Esophagus muscularis mucosa (tissue), 4 donors: ENCODE data around the gene KRT80. TPM values are rescaled to one million over a fixed set of nuclear protein-coding genes. Genes with fewer than 3 reads are reported as not detected.

Experiments
- DNase-seq: peaks from one replicate; pipeline ENCODE4 v3.0.0-alpha.2; 2017; ENCODE audit errors: extremely low spot score
- H3K27ac ChIP-seq, 4 donors: fragments of 200-600 bp; sonication (generic); replicated peaks in 1 of 4; 1 replicate in 3 of 4; 2 replicates in 1 of 4; pipeline ENCODE4 v1.5.1; 2016 to 2019; ENCODE audit warnings: mild to moderate bottlenecking in 1 of 4
- H3K27me3 ChIP-seq, 4 donors: fragments of 200-600 bp; sonication (generic); one replicate each; pipeline versions ENCODE4 v1.5.1 to v1.6.0; 2016 to 2019
- H3K36me3 ChIP-seq, 4 donors: fragments of 200-600 bp; sonication (generic); one replicate each; pipeline ENCODE4 v1.5.1; 2016 to 2019
- H3K4me1 ChIP-seq, 4 donors: fragments of 200-600 bp; sonication (generic); one replicate each; pipeline ENCODE4 v1.5.1; 2016 to 2019
- H3K4me3 ChIP-seq, 4 donors: fragments of 200-600 bp; sonication (generic); 1 replicate in 2 of 4; 2 replicates in 2 of 4; pipeline ENCODE4 v1.5.1; 2016 to 2019; ENCODE audit warnings: mild to moderate bottlenecking in 4 of 4, moderate library complexity in 1 of 4
- H3K9me3 ChIP-seq, 4 donors: fragments of 200-600 bp; sonication (generic); 1 replicate in 3 of 4; 2 replicates in 1 of 4; pipeline ENCODE4 v1.5.1; 2016 to 2019
- EP300 ChIP-seq: sonication (generic); formaldehyde crosslinking; IDR thresholded peaks from one replicate; pipeline ENCODE4 v1.6.1; 2017; ENCODE audit warnings: antibody characterized with exemption
- POLR2A ChIP-seq: fragments of 450-650 bp; IDR thresholded peaks from one replicate; pipeline ENCODE4 v1.6.1; 2017; ENCODE audit warnings: antibody characterized with exemption, moderate library complexity, mild to moderate bottlenecking, low read depth
- POLR2AphosphoS5 ChIP-seq, 2 donors: sonication (generic); formaldehyde crosslinking; IDR thresholded peaks; one replicate each; pipeline ENCODE4 v1.6.1; 2017; ENCODE audit warnings: antibody characterized with exemption in 2 of 2
- WGBS: methylation state at CpG from one replicate; pipeline ENCODE4 v1.1.5; 2018; 5-methylcytosine and 5-hydroxymethylcytosine counted together
- intact Hi-C: fragments of 100-400 bp; cut with DNase I; formaldehyde crosslinking; loops from one replicate; pipeline ENCODE4 v1.15.1; 2023
- total RNA-seq, 4 donors: library from RNA; depleted of rRNA; stranded (reverse); fragments of >200 nt; gene quantifications; one replicate each; pipeline versions ENCODE4 v1.1.0 to v1.2.1, GENCODE V29; 2016
- TF ChIP-seq, protein P1 (sequence below), 3 experiments: fragments of 200-600 bp in 2 of 3; fragments of 450-650 bp in 1 of 3; sonication (generic) in 2 of 3; IDR thresholded peaks; one replicate each; pipeline ENCODE4 v1.5.1; 2017 to 2019; ENCODE audit warnings: antibody characterized with exemption in 3 of 3, mild to moderate bottlenecking in 2 of 3, moderate library complexity in 1 of 3

KRT80 gene
- total RNA-seq, 4 donors from 2014 or later, result 0.11 TPM; not detected in 3

DNA sequence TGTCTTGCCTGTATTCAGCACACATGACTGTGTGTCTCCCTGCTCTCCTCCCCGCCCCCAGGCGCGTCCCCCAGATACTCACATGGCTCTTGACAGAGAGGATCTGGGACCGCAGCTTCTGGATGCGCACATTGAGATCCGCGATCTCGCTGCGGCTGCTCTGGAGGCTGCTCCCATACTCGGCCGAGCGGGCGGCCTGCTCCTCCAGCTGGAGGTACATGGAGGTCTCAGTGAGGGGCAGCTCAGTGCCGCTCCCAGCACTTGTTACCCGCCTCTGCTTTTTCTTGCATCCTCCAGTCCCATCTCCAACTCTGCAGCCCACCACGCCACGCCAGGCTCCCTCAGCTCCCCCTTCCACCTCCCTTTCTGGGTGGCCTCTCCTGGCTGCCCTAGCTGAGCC lies 18.9 kb downstream of the KRT80 start:
- DNase-seq, result no peak
- H3K9me3 ChIP-seq, result no peaks in the 10 kb centered on the region
- no peaks in the 10 kb centered on the region for H3K36me3 ChIP-seq
- H3K4me1 ChIP-seq, result peaks cover 5 to 13% (median 12%) of the 10 kb centered on the region in 4 donors
- TF ChIP-seq POLR2AphosphoS5 (IDR thresholded peaks at IDR 0.05) (no peak), POLR2A (no peak)
- TF ChIP-seq, protein P1, sequence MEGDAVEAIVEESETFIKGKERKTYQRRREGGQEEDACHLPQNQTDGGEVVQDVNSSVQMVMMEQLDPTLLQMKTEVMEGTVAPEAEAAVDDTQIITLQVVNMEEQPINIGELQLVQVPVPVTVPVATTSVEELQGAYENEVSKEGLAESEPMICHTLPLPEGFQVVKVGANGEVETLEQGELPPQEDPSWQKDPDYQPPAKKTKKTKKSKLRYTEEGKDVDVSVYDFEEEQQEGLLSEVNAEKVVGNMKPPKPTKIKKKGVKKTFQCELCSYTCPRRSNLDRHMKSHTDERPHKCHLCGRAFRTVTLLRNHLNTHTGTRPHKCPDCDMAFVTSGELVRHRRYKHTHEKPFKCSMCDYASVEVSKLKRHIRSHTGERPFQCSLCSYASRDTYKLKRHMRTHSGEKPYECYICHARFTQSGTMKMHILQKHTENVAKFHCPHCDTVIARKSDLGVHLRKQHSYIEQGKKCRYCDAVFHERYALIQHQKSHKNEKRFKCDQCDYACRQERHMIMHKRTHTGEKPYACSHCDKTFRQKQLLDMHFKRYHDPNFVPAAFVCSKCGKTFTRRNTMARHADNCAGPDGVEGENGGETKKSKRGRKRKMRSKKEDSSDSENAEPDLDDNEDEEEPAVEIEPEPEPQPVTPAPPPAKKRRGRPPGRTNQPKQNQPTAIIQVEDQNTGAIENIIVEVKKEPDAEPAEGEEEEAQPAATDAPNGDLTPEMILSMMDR (IDR thresholded peaks at IDR 0.05), result no peak
- no peaks in the 10 kb centered on the region for H3K27me3 ChIP-seq
- 99% methylated on average over 17 of the region's 17 CpGs for WGBS
- H3K27ac ChIP-seq, result no peak overlapping the region
- H3K4me3 ChIP-seq, result no peak overlapping the region
- intact Hi-C loops, result no loop called here

DNA sequence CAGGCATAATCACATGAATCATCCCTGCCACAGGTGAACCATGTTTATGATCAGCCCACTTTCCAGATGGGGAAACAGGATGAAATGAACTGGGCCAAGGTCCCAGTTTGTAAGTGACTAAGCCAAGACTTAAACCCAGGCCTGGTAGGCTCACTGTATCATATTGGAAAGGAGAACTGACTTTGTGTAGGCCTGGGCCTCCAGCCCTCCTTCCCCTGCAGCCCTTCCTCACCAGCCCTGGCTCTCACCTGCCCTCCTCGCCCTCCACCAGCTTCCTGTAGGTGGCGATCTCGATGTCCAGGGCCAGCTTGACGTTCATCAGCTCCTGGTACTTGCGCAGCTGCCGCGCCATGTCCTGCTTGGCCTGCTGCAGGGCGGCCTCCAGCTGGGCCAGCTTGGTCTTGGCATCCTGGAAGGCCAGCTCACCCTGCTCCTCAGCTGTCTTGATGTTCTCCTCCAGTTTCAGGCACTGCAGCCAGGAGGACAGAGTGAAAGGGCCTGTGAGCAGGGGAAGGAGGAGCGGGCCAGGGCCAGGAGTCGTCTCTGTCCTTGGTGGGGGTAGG lies 19.8 kb downstream of the KRT80 start:
- intact Hi-C loops, result no loop called here
- peaks cover 5 to 13% (median 12%) of the 10 kb centered on the region in 4 donors for H3K4me1 ChIP-seq
- 70% methylated on average over 8 of the region's 10 CpGs for WGBS
- TF ChIP-seq, protein P1 (IDR thresholded peaks at IDR 0.05), result peak in 1 of 3 experiments; percentile 25
- TF ChIP-seq POLR2AphosphoS5 (IDR thresholded peaks at IDR 0.05) (no peak), EP300 (no peak), POLR2A (no peak)
- no peak overlapping the region for H3K27ac ChIP-seq
- H3K9me3 ChIP-seq, result no peaks in the 10 kb centered on the region
- H3K36me3 ChIP-seq, result no peaks in the 10 kb centered on the region
- no peak overlapping the region for H3K4me3 ChIP-seq
- H3K27me3 ChIP-seq, result no peaks in the 10 kb centered on the region
- DNase-seq, result no peak

DNA sequence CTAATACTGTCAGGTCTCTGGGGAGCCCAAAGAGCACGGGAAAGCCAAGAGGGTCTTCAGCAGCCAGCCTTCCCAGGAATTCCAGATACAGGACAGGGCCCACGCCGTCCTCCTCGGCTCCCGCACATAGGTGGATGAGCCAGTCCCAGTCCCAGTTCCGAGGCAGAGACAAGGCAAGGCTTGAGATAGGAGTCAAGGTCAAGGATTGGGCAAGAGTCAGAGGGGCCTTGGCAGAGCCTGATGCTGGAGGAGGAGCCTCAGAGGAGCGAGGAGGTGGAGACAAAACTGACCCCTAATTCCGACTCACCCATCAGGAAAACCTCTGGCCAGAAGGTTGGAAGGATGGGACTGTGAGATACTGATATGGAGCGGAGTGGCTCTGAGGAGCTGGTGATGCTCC lies 21.0 kb downstream of the KRT80 start:
- Histone ChIP-seq H3K27me3 (no peaks in the 10 kb centered on the region), H3K4me1 (peaks cover 5 to 9% (median 8%) of the 10 kb centered on the region in 4 donors), H3K36me3 (no peaks in the 10 kb centered on the region), H3K27ac (no peak overlapping the region), H3K9me3 (no peaks in the 10 kb centered on the region), H3K4me3 (no peak overlapping the region)
- intact Hi-C loops, result no loop called here
- DNase-seq, result no peak
- WGBS, result 93% methylated on average over 9 of the region's 9 CpGs
- TF ChIP-seq, protein P1 (IDR thresholded peaks at IDR 0.05), result no peak
- no peak for TF ChIP-seq POLR2A

DNA sequence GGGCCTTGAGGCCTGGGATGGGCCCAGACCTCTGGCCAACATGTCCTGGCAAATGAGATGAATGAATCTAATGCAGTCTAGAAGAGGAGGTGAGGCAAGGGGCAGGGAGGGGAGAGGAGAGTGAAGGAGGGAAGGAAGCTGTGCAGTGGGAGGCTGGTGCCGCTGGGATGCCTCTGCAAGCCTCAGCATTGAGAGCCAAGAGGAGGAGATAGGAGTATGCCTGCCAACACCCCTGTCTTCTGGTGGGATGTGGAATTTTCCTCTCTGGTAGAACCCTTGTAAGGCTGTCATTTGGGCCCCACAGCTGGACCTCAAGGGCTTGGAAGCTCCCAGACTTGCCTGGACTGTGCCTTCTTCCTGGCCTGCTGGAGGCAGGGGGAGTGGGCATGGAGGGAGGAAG lies 21.9 kb downstream of the KRT80 start:
- 64% methylated on average over 1 of the region's 1 CpG for WGBS
- no peaks in the 10 kb centered on the region for H3K9me3 ChIP-seq
- H3K27ac ChIP-seq, result no peak overlapping the region
- intact Hi-C loops, result loop anchor here (5.0 kb wide), 1 partner anchor 112 kb away; no protein-coding TSS in a partner anchor
- no peaks in the 10 kb centered on the region for H3K36me3 ChIP-seq
- H3K27me3 ChIP-seq, result no peaks in the 10 kb centered on the region
- no peaks in the 10 kb centered on the region for H3K4me1 ChIP-seq
- no peak for TF ChIP-seq POLR2AphosphoS5 (IDR thresholded peaks at IDR 0.05)
- TF ChIP-seq, protein P1 (IDR thresholded peaks at IDR 0.05), result no peak
- TF ChIP-seq EP300, result no peak
- no peak for TF ChIP-seq POLR2A
- no peak for DNase-seq
- no peak overlapping the region for H3K4me3 ChIP-seq
